ENCODE data around the gene ABCD1.

ABCD1 gene

GRCh38 chrX:153726286-153727122 is 1.8 kb downstream of the ABCD1 start:
- Histone ChIP-seq H3K9ac (ENCODE audit: low read depth, low read length, poor library complexity, severe bottlenecking) (peak overlapping the region; percentile 70), H3K4me1 (ENCODE audit: insufficient read depth, low read length, poor library complexity, severe bottlenecking) (peaks cover 33% of the 10 kb centered on the region), H3K36me3 (ENCODE audit: insufficient read depth, low read length) (no peaks in the 10 kb centered on the region), H2AFZ (ENCODE audit: low read length) (no peak overlapping the region), H3K4me3 (ENCODE audit: low read length, poor library complexity, severe bottlenecking) (peak overlapping the region; percentile 61), H3K27me3 (ENCODE audit: insufficient read depth, low read length, poor library complexity, severe bottlenecking) (no peaks in the 10 kb centered on the region), H4K20me1 (ENCODE audit: insufficient read depth, low read length, poor library complexity, severe bottlenecking) (peaks cover 16% of the 10 kb centered on the region), H3K79me2 (ENCODE audit: insufficient read depth, low read length) (peaks cover 30% of the 10 kb centered on the region), H3K4me2 (ENCODE audit: low read depth, low read length, poor library complexity, severe bottlenecking) (peak overlapping the region; percentile 78), H3K9me3 (ENCODE audit: insufficient read depth, low read depth, low read length) (no peaks in the 10 kb centered on the region), H3F3A (ENCODE audit: low read depth) (no peaks in the 10 kb centered on the region), H3K9me2 (replicated peaks; ENCODE audit: low read depth, low read length) (no peaks in the 10 kb centered on the region)
- TF ChIP-seq EZH2phosphoT487 (IDR thresholded peaks at IDR 0.05; ENCODE audit: borderline replicate concordance) (no peak), CTCF (conservative IDR thresholded peaks at IDR 0.05; ENCODE audit: low read length) (no peak)

GRCh38 chrX:153727123-153727931 is 2.7 kb downstream of the ABCD1 start:
- H3K4me2 ChIP-seq (ENCODE audit: low read depth, low read length, poor library complexity, severe bottlenecking), result peak overlapping the region; percentile 70
- no peaks in the 10 kb centered on the region for H3K36me3 ChIP-seq (ENCODE audit: insufficient read depth, low read length)
- no peak overlapping the region for H2AFZ ChIP-seq (ENCODE audit: low read length)
- H3F3A ChIP-seq (ENCODE audit: low read depth), result no peaks in the 10 kb centered on the region
- H3K4me3 ChIP-seq (ENCODE audit: low read length, poor library complexity, severe bottlenecking), result peak overlapping the region; percentile 61
- peaks cover 9% of the 10 kb centered on the region for H4K20me1 ChIP-seq (ENCODE audit: insufficient read depth, low read length, poor library complexity, severe bottlenecking)
- H3K79me2 ChIP-seq (ENCODE audit: insufficient read depth, low read length), result peaks cover 22% of the 10 kb centered on the region
- H3K9me2 ChIP-seq (replicated peaks; ENCODE audit: low read depth, low read length), result no peaks in the 10 kb centered on the region
- H3K27me3 ChIP-seq (ENCODE audit: insufficient read depth, low read length, poor library complexity, severe bottlenecking), result no peaks in the 10 kb centered on the region
- TF ChIP-seq CTCF (conservative IDR thresholded peaks at IDR 0.05; ENCODE audit: low read length) (no peak), EZH2phosphoT487 (IDR thresholded peaks at IDR 0.05; ENCODE audit: borderline replicate concordance) (no peak)
- no peaks in the 10 kb centered on the region for H3K9me3 ChIP-seq (ENCODE audit: insufficient read depth, low read depth, low read length)
- H3K9ac ChIP-seq (ENCODE audit: low read depth, low read length, poor library complexity, severe bottlenecking), result peak overlapping the region; percentile 70
- H3K4me1 ChIP-seq (ENCODE audit: insufficient read depth, low read length, poor library complexity, severe bottlenecking), result peaks cover 28% of the 10 kb centered on the region

GRCh38 chrX:153728095-153728494 is 3.4 kb downstream of the ABCD1 start:
- Histone ChIP-seq H3K27me3 (ENCODE audit: insufficient read depth, low read length, poor library complexity, severe bottlenecking) (no peaks in the 10 kb centered on the region), H2AFZ (ENCODE audit: low read length) (no peak overlapping the region), H3K4me3 (ENCODE audit: low read length, poor library complexity, severe bottlenecking) (peak overlapping the region; percentile 61), H3K79me2 (ENCODE audit: insufficient read depth, low read length) (peaks cover 14% of the 10 kb centered on the region), H3K9ac (ENCODE audit: low read depth, low read length, poor library complexity, severe bottlenecking) (peak overlapping the region; percentile 70), H4K20me1 (ENCODE audit: insufficient read depth, low read length, poor library complexity, severe bottlenecking) (peaks cover under 1% of the 10 kb centered on the region), H3K36me3 (ENCODE audit: insufficient read depth, low read length) (no peaks in the 10 kb centered on the region), H3K9me3 (ENCODE audit: insufficient read depth, low read depth, low read length) (no peaks in the 10 kb centered on the region), H3K4me1 (ENCODE audit: insufficient read depth, low read length, poor library complexity, severe bottlenecking) (peaks cover 24% of the 10 kb centered on the region), H3F3A (ENCODE audit: low read depth) (no peaks in the 10 kb centered on the region), H3K9me2 (replicated peaks; ENCODE audit: low read depth, low read length) (no peaks in the 10 kb centered on the region), H3K4me2 (ENCODE audit: low read depth, low read length, poor library complexity, severe bottlenecking) (peak overlapping the region; percentile 70)
- TF ChIP-seq EZH2phosphoT487 (IDR thresholded peaks at IDR 0.05; ENCODE audit: borderline replicate concordance) (no peak), CTCF (conservative IDR thresholded peaks at IDR 0.05; ENCODE audit: low read length) (no peak)
